Naive thymus-derived CD4-positive, alpha-beta T cell (primary cell): ENCODE results near the gene MTFR1L. TPM values are rescaled to one million over a fixed set of nuclear protein-coding genes. Genes with fewer than 3 reads are reported as not detected.
A peak's percentile ranks its signal among the peaks of the same experiment; 100 is the strongest.

Experiments used
- ATAC-seq: fragments of 150-1000 bp; cut with Tn5 transposase; 2 replicates; pipeline ENCODE4 v1.10.0; 2021; ENCODE audit warnings: mild to moderate bottlenecking, moderate library complexity
- CTCF ChIA-PET: fragments of 350-600 bp; sonication (Branson Sonifier 250); formaldehyde crosslinking; loops from one replicate; lab custom pipeline; 2021; ENCODE audit warnings: antibody characterized with exemption; lab: Charles Lee
- POLR2A ChIA-PET: fragments of 350-600 bp; sonication (Branson Sonifier 250); formaldehyde crosslinking; loops from one replicate; lab custom pipeline; 2021; ENCODE audit warnings: antibody characterized with exemption, inconsistent platforms; lab: Charles Lee
- DNase-seq, 9 donors: peaks; one replicate each; pipeline versions ENCODE4 v3.0.0 to v3.0.0-alpha.2; 2020 to 2022; ENCODE audit warnings: mixed read lengths in 1 of 9
- H3K27ac ChIP-seq: one replicate; pipeline ENCODE4 v1.7.0; 2013; ENCODE audit warnings: mild to moderate bottlenecking, low read depth, low read length, moderate library complexity
- H3K27me3 ChIP-seq, 2 donors: one replicate each; pipeline ENCODE4 v1.7.0; 2013; ENCODE audit warnings: low read length in 2 of 2, mild to moderate bottlenecking in 2 of 2, moderate library complexity in 2 of 2; ENCODE audit not compliant: control insufficient read depth in 2 of 2, insufficient read depth in 2 of 2
- H3K36me3 ChIP-seq, 3 experiments: 1 replicate in 2 of 3; 2 replicates in 1 of 3; pipeline ENCODE4 v1.7.0; 2013; ENCODE audit warnings: low read length in 3 of 3, mild to moderate bottlenecking in 3 of 3, moderate library complexity in 1 of 3; ENCODE audit not compliant: insufficient read depth in 3 of 3, control insufficient read depth in 2 of 3
- H3K4me1 ChIP-seq, 2 donors: one replicate each; pipeline ENCODE4 v1.7.0; 2013; ENCODE audit warnings: low read length in 2 of 2, mild to moderate bottlenecking in 2 of 2, moderate library complexity in 1 of 2; ENCODE audit not compliant: control insufficient read depth in 2 of 2, insufficient read depth in 2 of 2
- H3K4me3 ChIP-seq: 2 replicates; pipeline ENCODE4 v1.7.0; 2013; ENCODE audit warnings: mild to moderate bottlenecking, low read length
- H3K9me3 ChIP-seq, 3 experiments: 1 replicate in 2 of 3; 2 replicates in 1 of 3; pipeline ENCODE4 v1.7.0; 2013; ENCODE audit warnings: low read length in 3 of 3; ENCODE audit not compliant: control insufficient read depth in 2 of 3
- H3K27ac Mint-ChIP-seq, 9 donors: one replicate each; pipeline ENCODE4 v1.8.0; 2020 to 2022; ENCODE audit warnings: mixed read lengths in 9 of 9, mild to moderate bottlenecking in 8 of 9, moderate library complexity in 5 of 9, inconsistent platforms in 2 of 9
- H3K27me3 Mint-ChIP-seq, 5 donors: one replicate each; pipeline ENCODE4 v1.8.0; 2021 to 2022; ENCODE audit warnings: mixed read lengths in 5 of 5, mild to moderate bottlenecking in 1 of 5
- H3K36me3 Mint-ChIP-seq, 5 donors: one replicate each; pipeline ENCODE4 v1.8.0; 2020 to 2022; ENCODE audit warnings: mixed read lengths in 5 of 5, mild to moderate bottlenecking in 3 of 5, inconsistent platforms in 1 of 5
- H3K4me1 Mint-ChIP-seq, 7 donors: one replicate each; pipeline ENCODE4 v1.8.0; 2020 to 2022; ENCODE audit warnings: mixed read lengths in 7 of 7, mild to moderate bottlenecking in 3 of 7, inconsistent platforms in 1 of 7
- H3K4me3 Mint-ChIP-seq, 10 donors: one replicate each; pipeline ENCODE4 v1.8.0; 2020 to 2022; ENCODE audit warnings: mild to moderate bottlenecking in 10 of 10, mixed read lengths in 10 of 10, moderate library complexity in 6 of 10, inconsistent platforms in 2 of 10
- H3K9me3 Mint-ChIP-seq, 11 donors: one replicate each; pipeline ENCODE4 v1.8.0; 2020 to 2022; ENCODE audit warnings: mixed read lengths in 11 of 11, mild to moderate bottlenecking in 4 of 11, inconsistent platforms in 1 of 11, moderate library complexity in 1 of 11
- intact Hi-C, 2 donors: fragments of 100-400 bp; cut with micrococcal nuclease; formaldehyde crosslinking; loops; one replicate each; pipeline ENCODE4 v1.15.1; 2023
- polyA plus RNA-seq, 2 donors: library from polyadenylated mRNA; unstranded; fragments of 300-500 nt; fragmentation: Illumina TruSeq; gene quantifications; one replicate each; pipeline ENCODE4 v1.2.3, GENCODE V29; 2021
- total RNA-seq, 6 experiments: library from RNA in 5 of 6; stranded (reverse) in 5 of 6; gene quantifications; 1 replicate in 5 of 6; 2 replicates in 1 of 6; pipeline ENCODE4 v1.2.3 and lab custom pipeline; 2021 to 2026

The MTFR1L gene
- total and polyA plus RNA-seq, 7 experiments from 2014 or later = 39.6 to 60.2 (median 42.4) TPM

GRCh38 chr1:25875154-25875855 is 55.6 kb downstream of the MTFR1L start, which contains the start of gene PAQR7:
Gene PAQR7 (minus strand): TSS chr1:25875708. CDS start chr1:25863839, 11,869 bp downstream.
- intact Hi-C loops = loop anchor here (1.0 kb wide), 2 partner anchors 16 to 55 kb away; partner anchors contain the start of gene AUNIP (in 2 of the 2)
- Mint-ChIP-seq H3K9me3 (no peaks in the 10 kb centered on the region), H3K27me3 (peaks cover 0 to 23% (median 0%) of the 10 kb centered on the region in 5 donors), H3K36me3 (no peaks in the 10 kb centered on the region), H3K4me3 (peak within 1 kb of the TSS; percentile 75 to 91 (median 86)), H3K27ac (peak within 1 kb of the TSS; percentile 54 to 89 (median 81)), H3K4me1 (peaks cover 0 to 16% (median 7%) of the 10 kb centered on the region in 7 donors)
- Histone ChIP-seq H3K27me3 (no peaks in the 10 kb centered on the region), H3K4me3 (peak within 1 kb of the TSS; percentile 64), H3K4me1 (peaks cover 9 to 11% of the 10 kb centered on the region in 2 donors), H3K36me3 (no peaks in the 10 kb centered on the region), H3K27ac (peak within 1 kb of the TSS; percentile 56), H3K9me3 (no peaks in the 10 kb centered on the region)
- ATAC-seq = peak; percentile 89
- ChIA-PET POLR2A (interaction anchor here (0.6 to 2.5 kb wide), 11 partner anchors 8 to 628 kb away, joined by 3 to 19 read pairs (median 4); partner anchors contain the start of genes AUNIP, MTFR1L, PAFAH2 and RSRP1), CTCF (interaction anchor here (1.0 to 1.6 kb wide), 2 partner anchors 20 to 122 kb away, joined by 6 to 10 read pairs; partner anchors contain the start of gene PAFAH2)
- peak; percentile 47 to 74 (median 53) for DNase-seq

GRCh38 chr1:25875856-25876692 is 56.3 kb downstream of the MTFR1L start:
- H3K9me3 Mint-ChIP-seq = no peaks in the 10 kb centered on the region
- H3K4me1 Mint-ChIP-seq = peaks cover 0 to 16% (median 7%) of the 10 kb centered on the region in 7 donors
- intact Hi-C loops = loop anchor here (1.0 kb wide), 2 partner anchors 17 to 56 kb away; partner anchors contain the start of gene AUNIP (in 2 of the 2)
- H3K27ac Mint-ChIP-seq = peak overlapping the region; percentile 47 to 85 (median 73)
- peak in 2 of 9 donors; percentile 10 to 13 for DNase-seq
- H3K4me3 Mint-ChIP-seq = peak overlapping the region; percentile 75 to 90 (median 84)
- no peaks in the 10 kb centered on the region for H3K9me3 ChIP-seq
- peaks cover 0 to 23% (median 0%) of the 10 kb centered on the region in 5 donors for H3K27me3 Mint-ChIP-seq
- no peaks in the 10 kb centered on the region for H3K27me3 ChIP-seq
- H3K36me3 Mint-ChIP-seq = no peaks in the 10 kb centered on the region
- no peaks in the 10 kb centered on the region for H3K36me3 ChIP-seq
- peak overlapping the region; percentile 64 for H3K4me3 ChIP-seq
- CTCF ChIA-PET = interaction anchor here (0.5 to 1.6 kb wide), 2 partner anchors 19 to 121 kb away, joined by 4 to 6 read pairs; partner anchors contain the start of gene PAFAH2
- ATAC-seq = peak; percentile 40
- peak overlapping the region; percentile 56 for H3K27ac ChIP-seq
- H3K4me1 ChIP-seq = peaks cover 9 to 11% of the 10 kb centered on the region in 2 donors
- POLR2A ChIA-PET = interaction anchor here (0.6 to 2.5 kb wide), 10 partner anchors 17 to 705 kb away, joined by 3 to 19 read pairs (median 4); partner anchors contain the start of genes AUNIP, MTFR1L and RSRP1

GRCh38 chr1:25876693-25877077 is 56.9 kb downstream of the MTFR1L start:
- Histone ChIP-seq H3K4me1 (peaks cover 9 to 11% of the 10 kb centered on the region in 2 donors), H3K36me3 (no peaks in the 10 kb centered on the region), H3K27ac (no peak overlapping the region), H3K27me3 (no peaks in the 10 kb centered on the region), H3K4me3 (no peak overlapping the region), H3K9me3 (no peaks in the 10 kb centered on the region)
- ATAC-seq (no peak), DNase-seq (no peak)
- peaks cover 0 to 13% (median 7%) of the 10 kb centered on the region in 7 donors for H3K4me1 Mint-ChIP-seq
- no peaks in the 10 kb centered on the region for H3K9me3 Mint-ChIP-seq
- H3K27ac Mint-ChIP-seq = peak overlapping the region in 7 of 9 donors; percentile 40 to 83 (median 73)
- intact Hi-C loops = no loop called here
- peaks cover 0 to 23% (median 0%) of the 10 kb centered on the region in 5 donors for H3K27me3 Mint-ChIP-seq
- CTCF ChIA-PET = interaction anchor here (0.5 to 0.6 kb wide), 2 partner anchors 18 to 359 kb away, joined by 4 to 7 read pairs; no protein-coding TSS in a partner anchor
- POLR2A ChIA-PET = interaction anchor here (0.6 to 1.2 kb wide), 4 partner anchors 57 to 706 kb away, joined by 3 to 10 read pairs (median 4); partner anchors contain the start of gene MTFR1L
- H3K4me3 Mint-ChIP-seq = peak overlapping the region in 8 of 10 donors; percentile 75 to 90 (median 86)
- H3K36me3 Mint-ChIP-seq = no peaks in the 10 kb centered on the region

- no peaks in the 10 kb centered on the region for H3K27me3 ChIP-seq
- no peaks in the 10 kb centered on the region for H3K9me3 ChIP-seq
- ChIA-PET CTCF (interaction anchor here (0.6 kb wide), 1 partner anchor 358 kb away, joined by 7 read pairs; no protein-coding TSS in a partner anchor), POLR2A (interaction anchor here (1.2 kb wide), 1 partner anchor 57 kb away, joined by 4 read pairs; the partner anchor contains the start of gene MTFR1L)
- Mint-ChIP-seq H3K27ac (peak overlapping the region in 1 of 9 donors; percentile 30), H3K27me3 (peaks cover 0 to 23% (median 0%) of the 10 kb centered on the region in 5 donors), H3K9me3 (no peaks in the 10 kb centered on the region), H3K4me1 (peaks cover 0 to 13% (median 7%) of the 10 kb centered on the region in 7 donors), H3K4me3 (peak overlapping the region in 1 of 10 donors; percentile 90), H3K36me3 (no peaks in the 10 kb centered on the region)
- ATAC-seq = no peak
- H3K27ac ChIP-seq = no peak overlapping the region
- intact Hi-C loops = no loop called here
- H3K4me3 ChIP-seq = no peak overlapping the region
- DNase-seq = no peak
- no peaks in the 10 kb centered on the region for H3K36me3 ChIP-seq
- H3K4me1 ChIP-seq = peaks cover 9 to 11% of the 10 kb centered on the region in 2 donors
These were observed 57.4 kb downstream of the MTFR1L start for GRCh38 chr1:25877155-25877554.

- DNase-seq = no peak
- intact Hi-C loops = no loop called here
- Mint-ChIP-seq H3K9me3 (no peaks in the 10 kb centered on the region), H3K4me1 (peaks cover 0 to 13% (median 7%) of the 10 kb centered on the region in 7 donors), H3K27me3 (peaks cover 0 to 23% (median 0%) of the 10 kb centered on the region in 5 donors), H3K27ac (peak overlapping the region in 1 of 9 donors; percentile 62), H3K4me3 (no peak overlapping the region), H3K36me3 (no peaks in the 10 kb centered on the region)
- H3K4me3 ChIP-seq = no peak overlapping the region
- peaks cover 9 to 11% of the 10 kb centered on the region in 2 donors for H3K4me1 ChIP-seq
- POLR2A ChIA-PET = interaction anchor here (0.6 kb wide), 1 partner anchor 13 kb away, joined by 3 read pairs; no protein-coding TSS in a partner anchor
- no peaks in the 10 kb centered on the region for H3K9me3 ChIP-seq
- H3K36me3 ChIP-seq = no peaks in the 10 kb centered on the region
- ATAC-seq = no peak
- no peak overlapping the region for H3K27ac ChIP-seq
- no peaks in the 10 kb centered on the region for H3K27me3 ChIP-seq
- CTCF ChIA-PET = no interaction called here
These were observed 58.9 kb downstream of the MTFR1L start for GRCh38 chr1:25878690-25879089.
